Cerebellar cortex (tissue), 1 donor: ENCODE data around the gene UCHL5.

Experiments
- DNase-seq: peaks from one replicate; pipeline ENCODE4 v3.0.0-alpha.2; 2015; ENCODE audit warnings: low spot score

Gene UCHL5, protein sequence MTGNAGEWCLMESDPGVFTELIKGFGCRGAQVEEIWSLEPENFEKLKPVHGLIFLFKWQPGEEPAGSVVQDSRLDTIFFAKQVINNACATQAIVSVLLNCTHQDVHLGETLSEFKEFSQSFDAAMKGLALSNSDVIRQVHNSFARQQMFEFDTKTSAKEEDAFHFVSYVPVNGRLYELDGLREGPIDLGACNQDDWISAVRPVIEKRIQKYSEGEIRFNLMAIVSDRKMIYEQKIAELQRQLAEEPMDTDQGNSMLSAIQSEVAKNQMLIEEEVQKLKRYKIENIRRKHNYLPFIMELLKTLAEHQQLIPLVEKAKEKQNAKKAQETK

GRCh38 chr1:193059282-193060114, at the start of gene UCHL5, which contains the start of gene RO60:
Gene UCHL5 (minus strand): TSS chr1:193059360. CDS start chr1:193059260, 100 bp downstream.
Gene RO60 (plus strand): TSS chr1:193059612. CDS start chr1:193069055, 9,443 bp downstream.
- peak; percentile 98 for DNase-seq

DNA sequence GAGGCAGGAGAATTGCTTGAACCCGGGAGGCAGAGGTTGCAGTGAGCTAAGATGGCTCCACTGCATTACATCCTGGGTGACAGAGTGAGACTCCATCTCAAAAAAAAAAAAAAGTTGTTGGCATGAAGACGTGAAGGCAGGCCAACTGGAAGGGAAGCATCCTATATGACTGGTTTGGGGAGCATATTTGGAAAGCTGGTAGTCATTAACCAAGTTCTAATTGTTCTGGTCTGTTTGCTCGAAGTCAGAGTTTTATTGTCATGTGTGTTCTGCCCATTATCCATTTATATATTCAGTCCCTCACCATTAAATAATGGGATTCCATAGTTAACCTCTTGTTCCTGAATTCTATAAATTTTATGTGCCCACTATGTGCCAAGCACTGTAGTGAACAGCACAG, 49.3 kb upstream of the UCHL5 start:
- no peak for DNase-seq

- DNase-seq = no peak
Observed at GRCh38 chr1:193105821-193106177, 46.6 kb upstream of the UCHL5 start.

GRCh38 chr1:193104907-193105820, 46.0 kb upstream of the UCHL5 start, which contains the start of gene GLRX2:
Gene GLRX2 (minus strand): TSS chr1:193105414. CDS start chr1:193105382, 32 bp downstream.
- DNase-seq = peak; percentile 85

DNA sequence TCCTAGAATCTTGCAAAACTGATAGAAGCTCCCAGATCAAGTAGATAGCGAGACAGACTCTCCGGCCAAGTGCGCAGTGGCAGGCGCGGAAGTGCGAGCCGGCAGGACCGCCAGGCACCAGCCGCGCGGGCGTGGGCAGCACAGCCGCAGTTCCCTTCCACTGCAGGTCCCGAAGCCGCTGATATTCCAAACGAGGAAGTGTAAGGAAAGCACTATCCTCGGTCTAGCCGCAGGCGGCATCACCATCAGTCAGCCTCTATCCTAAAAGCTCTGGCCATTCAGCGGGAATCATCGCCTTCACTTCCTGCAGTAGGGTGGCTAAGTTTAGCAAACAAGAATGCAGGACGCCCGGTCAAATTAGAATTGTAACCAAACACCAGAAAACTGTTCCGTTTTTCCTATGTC, 45.3 kb upstream of the UCHL5 start:
- DNase-seq = peak; percentile 66

- no peak for DNase-seq
Observed at GRCh38 chr1:193103759-193104501, 44.8 kb upstream of the UCHL5 start.

- no peak for DNase-seq
Observed at GRCh38 chr1:193102662-193103061, 43.5 kb upstream of the UCHL5 start.

DNA sequence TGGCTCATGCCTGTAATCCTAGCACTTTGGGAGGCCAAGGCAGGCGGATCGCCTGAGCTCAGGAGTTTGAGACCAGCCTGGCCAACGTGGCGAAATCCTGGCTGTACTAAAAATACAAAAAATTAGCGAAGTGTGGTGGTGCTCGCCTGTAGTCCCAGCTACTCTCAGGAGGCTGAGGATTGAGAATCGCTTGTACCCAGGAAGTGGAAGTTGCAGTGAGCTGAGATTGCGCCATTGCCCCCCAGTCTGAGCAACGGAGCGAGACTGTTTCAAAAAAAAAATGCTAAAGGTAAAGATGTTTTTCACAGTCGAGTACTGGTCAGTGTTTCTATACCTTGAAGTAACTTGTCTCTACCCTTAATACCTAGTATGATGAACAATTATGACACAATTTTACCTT, 35.0 kb upstream of the UCHL5 start:
- DNase-seq = no peak

GRCh38 chr1:193090865-193091264, 31.7 kb upstream of the UCHL5 start:
- no peak for DNase-seq

- no peak for DNase-seq
Observed at GRCh38 chr1:193087893-193088292, 28.7 kb upstream of the UCHL5 start.

GRCh38 chr1:193086342-193086741, 27.2 kb upstream of the UCHL5 start:
- no peak for DNase-seq

DNA sequence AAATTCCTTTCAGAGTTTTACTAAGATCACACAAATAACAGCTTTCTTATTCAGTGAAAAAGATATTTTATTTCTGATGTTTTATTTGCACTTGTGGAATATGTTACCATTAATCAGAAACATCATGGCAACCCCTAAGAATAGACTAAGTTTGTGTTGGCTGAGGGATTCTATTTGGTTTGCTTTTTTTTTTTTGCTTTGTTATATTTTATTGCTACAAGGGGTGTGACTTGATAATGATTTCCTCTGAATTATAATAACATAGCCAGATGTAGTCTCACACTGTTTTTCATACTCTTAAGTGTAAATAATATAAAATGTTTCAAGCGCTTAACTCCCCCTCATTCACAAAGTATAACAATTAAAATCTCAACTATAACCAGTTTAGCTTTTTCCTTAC, 26.1 kb upstream of the UCHL5 start:
- no peak for DNase-seq

GRCh38 chr1:193083365-193084088, 24.4 kb upstream of the UCHL5 start:
- no peak for DNase-seq

GRCh38 chr1:193079187-193079586, 20.0 kb upstream of the UCHL5 start:
- DNase-seq = no peak

- DNase-seq = no peak
Observed at GRCh38 chr1:193077991-193078390, 18.8 kb upstream of the UCHL5 start.

GRCh38 chr1:193070942-193071341, 11.8 kb upstream of the UCHL5 start:
- peak; percentile 13 for DNase-seq

GRCh38 chr1:193070386-193070753, 11.2 kb upstream of the UCHL5 start:
- no peak for DNase-seq

DNA sequence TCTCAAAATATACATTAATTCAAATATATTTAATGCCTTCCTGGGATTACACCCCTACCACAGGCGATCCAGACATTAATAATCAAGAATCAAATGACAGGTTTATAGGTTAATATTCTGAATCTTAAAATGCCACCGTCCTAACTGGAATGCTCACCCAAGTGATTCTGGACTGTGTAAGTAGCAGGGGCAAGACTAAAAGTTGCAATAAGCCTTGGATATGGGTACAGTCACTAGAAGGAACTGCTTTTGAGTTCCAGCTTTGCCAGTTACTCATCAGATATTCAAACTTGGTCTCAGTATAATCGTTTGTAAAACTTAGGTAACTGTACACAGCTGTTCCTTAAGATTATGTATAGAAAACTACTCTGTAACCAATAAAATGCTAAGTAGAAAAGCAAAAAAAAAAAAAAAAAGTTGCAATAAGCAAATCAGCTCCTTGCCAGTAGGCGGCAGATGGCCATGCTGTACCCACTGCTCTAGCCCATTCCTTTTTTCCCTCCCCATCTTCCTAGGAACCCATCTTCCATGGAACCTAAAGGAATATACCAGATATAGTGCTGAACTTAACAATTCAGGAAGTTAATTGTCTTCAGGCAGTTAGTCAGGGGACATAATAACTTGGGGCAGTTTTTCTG, 10.7 kb upstream of the UCHL5 start:
- peak; percentile 28 for DNase-seq

- no peak for DNase-seq
Observed at GRCh38 chr1:193068013-193068412, 8.9 kb upstream of the UCHL5 start.

DNA sequence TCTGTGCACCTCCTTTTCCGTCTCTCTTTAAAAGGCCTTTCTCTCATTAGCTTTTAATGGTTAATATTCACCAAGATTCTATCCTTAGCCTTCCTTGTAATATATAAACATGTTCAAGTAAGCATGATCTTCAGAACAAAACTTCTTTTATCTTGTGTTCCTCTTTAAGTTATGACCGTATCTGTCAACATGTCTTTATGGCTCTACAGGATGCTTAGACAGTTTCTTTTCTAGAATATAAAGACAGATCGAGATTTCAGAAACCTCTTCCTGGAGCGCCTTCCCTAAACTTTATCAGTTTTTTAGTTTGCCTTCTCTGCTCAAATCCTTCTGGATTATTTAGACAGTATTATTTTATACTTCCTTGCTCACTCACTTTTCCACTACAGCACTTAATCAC, 7.4 kb upstream of the UCHL5 start:
- no peak for DNase-seq
